ENCODE measurements around the gene NIPA2.
"Not testable (repeated sequence)": the region's sequence is repeated elsewhere in the genome, so short reads cannot be mapped to it uniquely, and the experiment has no call there.

Gene NIPA2

GRCh38 chr15:22838292-22839042 is at the start of gene NIPA2:
Gene NIPA2, plus strand, starts transcription at chr15:22838666. Its CDS starts 13,066 bp downstream, at chr15:22851732.
- peak; percentile 98 for DNase-seq

GRCh38 chr15:22794063-22794462 is 44.4 kb upstream of the NIPA2 start:
- no peak for DNase-seq

DNA sequence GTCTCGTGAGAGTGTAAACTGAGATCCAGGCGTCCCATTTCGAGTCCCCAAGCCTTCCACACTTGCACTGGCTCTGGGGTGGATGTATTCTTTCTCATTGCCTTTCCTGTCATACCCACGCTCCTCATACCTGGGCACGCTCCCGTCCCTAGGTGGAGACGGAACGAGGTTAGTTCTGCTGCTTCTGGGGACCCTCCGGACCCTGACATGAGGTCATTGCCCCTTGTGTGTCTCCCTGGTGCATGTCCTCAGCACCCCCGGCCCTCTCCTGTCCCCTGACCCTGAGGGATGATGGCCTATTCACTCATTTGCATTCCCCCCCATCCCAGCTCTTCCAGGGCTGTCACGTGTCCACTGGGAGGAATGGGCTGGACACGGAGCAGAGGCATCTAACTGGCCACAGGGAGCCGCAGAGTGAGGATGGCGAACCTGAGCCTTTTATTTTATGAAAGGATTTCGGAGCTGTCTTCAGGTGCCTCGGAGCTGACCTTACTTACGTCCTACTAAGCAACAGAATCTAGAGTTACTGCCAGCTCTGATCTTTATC is 43.8 kb upstream of the NIPA2 start:
- no peak for DNase-seq

- DNase-seq, result no peak
These were observed 43.0 kb upstream of the NIPA2 start for GRCh38 chr15:22795206-22796063.

GRCh38 chr15:22796079-22796478 is 42.4 kb upstream of the NIPA2 start:
- no peak for DNase-seq

DNA sequence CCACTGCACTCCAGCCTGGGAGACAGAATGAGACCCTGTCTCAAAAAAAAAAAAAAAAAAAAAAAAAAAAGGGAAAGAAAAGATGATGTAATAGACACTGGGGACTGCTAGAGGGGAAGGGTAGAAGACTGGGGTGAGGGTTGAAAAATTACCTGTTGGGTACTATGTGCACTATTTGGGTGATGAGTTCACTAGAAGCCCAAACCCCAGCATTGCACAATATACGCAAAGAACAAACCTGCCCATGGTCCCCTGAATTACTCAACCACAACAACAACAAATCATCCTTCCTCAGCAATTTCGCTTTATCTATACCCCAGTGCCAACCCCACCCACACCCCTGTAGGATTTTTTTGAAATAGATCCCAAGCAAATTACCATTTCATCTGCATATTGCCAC is 38.6 kb upstream of the NIPA2 start:
- no peak for DNase-seq

- not testable (repeated sequence) for DNase-seq
These were observed 35.5 kb upstream of the NIPA2 start for GRCh38 chr15:22803006-22803405.

DNA sequence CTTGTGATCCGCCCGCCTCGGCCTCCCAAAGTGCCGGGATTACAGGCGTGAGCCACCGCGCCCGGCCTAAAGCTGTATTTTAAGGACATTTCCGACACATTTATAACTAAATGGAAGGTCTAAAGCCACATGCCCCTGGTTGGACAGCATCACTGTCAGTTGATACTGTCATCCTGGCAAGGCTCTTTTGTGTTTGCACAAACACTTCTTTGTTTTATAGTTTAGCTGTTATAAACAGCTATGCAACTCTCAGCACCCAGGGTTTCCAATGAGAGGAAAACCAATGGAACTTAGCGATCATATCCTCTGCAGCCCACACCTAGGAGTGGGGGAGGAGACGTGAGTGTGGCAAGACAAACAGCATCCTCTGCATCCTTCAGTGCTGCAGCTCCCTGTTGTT is 32.3 kb upstream of the NIPA2 start:
- no peak for DNase-seq

- DNase-seq, result no peak
These were observed 31.8 kb upstream of the NIPA2 start for GRCh38 chr15:22806664-22807063.

GRCh38 chr15:22807831-22808230 is 30.6 kb upstream of the NIPA2 start:
- not testable (repeated sequence) for DNase-seq

DNA sequence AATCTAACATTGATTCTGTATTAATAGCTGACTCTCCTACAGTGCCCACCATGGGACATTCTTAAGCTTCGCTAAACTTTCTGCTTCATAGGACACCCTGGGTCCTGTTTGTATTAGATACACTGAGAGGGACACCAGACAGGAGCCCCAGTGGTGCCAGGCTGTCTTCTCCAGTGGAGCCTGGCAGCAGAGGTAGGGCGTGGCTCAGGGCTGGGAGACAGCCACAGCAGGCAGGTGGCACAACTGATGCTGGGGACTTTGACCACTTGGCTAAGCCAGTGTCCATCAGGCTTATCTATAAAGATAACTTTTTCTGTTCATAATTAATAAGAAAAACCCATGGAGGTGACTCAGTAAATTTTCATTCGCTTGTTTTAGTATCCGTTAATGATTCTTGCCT is 30.2 kb upstream of the NIPA2 start:
- DNase-seq, result no peak

GRCh38 chr15:22808761-22809280 is 29.6 kb upstream of the NIPA2 start:
- DNase-seq, result no peak

DNA sequence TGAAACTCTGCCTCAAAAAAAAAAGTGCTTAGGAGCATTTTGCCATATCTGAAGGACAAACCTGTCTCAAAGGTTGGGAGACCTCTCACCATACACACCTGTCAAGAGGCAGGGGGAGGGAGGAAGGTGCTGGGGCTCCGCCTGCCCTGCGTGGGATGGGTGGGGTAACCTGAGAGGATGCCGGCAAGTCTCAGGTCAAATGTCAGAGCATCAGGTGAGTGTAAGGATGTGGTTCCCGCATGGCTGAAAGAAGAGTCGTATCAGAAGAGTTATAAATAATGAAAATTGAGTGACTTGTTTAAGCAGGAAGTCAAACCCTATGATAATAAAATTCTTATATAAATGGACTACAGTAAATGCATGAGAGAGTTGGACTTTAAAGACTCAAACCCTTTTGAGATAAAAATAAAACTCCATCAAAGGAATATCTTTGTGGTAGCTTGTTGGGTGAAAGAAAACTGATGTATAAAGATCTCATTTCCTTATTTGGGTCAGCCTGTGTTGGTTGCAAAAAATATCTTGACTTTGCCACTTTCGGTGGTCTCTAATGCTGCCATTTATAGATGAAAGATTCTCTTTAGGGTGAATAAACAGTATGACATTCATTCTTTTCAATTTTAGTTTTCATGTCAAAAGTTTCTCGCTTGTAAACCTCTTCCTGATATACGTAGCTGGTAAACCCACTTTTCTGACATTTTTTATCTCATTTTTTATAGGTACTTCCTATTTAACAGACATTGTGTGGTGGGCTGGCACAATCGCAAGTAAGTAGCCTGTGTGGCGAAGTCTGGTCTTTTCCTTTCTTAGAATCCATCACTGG is 28.2 kb upstream of the NIPA2 start:
- DNase-seq, result no peak

DNA sequence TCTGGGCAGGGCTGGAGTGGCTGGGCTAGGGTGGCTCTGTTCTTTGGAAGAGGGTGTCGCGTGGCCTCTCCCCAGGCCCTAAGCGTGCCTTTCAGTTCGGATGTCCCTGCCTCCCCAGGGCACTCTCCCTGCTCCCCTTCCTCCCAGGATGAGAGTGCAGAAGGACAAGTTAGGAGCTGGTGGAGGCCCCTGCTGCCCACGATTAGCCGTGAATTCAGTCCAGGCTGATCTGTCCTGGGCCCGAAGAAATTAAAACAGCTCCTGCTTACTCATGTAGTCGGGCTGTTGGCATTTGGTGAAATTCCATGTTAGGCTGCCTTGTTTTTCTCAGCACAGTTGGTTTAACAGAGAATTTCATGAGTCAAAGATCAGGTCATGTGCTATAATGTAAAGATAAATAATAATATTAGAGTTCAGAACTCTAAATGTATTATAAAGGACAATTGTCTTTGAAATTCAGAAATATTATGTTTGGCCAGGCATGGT is 27.6 kb upstream of the NIPA2 start:
- DNase-seq, result no peak

- no peak for DNase-seq
These were observed 26.8 kb upstream of the NIPA2 start for GRCh38 chr15:22811640-22812039.

DNA sequence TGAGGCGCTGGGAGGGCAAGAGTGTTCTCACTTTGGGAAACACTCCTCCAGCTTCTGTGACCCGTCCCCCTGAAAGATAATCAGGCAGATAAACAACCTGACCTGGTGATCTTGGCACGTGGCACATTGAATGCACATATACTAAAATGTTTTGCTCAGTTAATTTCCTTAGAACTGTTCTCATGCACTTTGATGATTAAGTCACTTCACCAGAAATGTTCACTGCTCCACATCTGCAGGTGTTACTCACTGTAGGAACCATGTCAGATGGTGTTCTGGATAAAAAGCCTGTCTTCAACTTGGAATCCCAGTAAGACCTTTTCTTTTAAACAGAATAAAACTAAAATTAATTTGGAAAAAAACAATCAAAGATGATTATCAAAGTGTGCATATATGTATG is 24.6 kb upstream of the NIPA2 start:
- no peak for DNase-seq

GRCh38 chr15:22815766-22816165 is 22.7 kb upstream of the NIPA2 start:
- DNase-seq, result no peak

- DNase-seq, result no peak
These were observed 18.8 kb upstream of the NIPA2 start for GRCh38 chr15:22819651-22820050.

- no peak for DNase-seq
These were observed 14.9 kb upstream of the NIPA2 start for GRCh38 chr15:22823495-22824128.

GRCh38 chr15:22827125-22827524 is 11.3 kb upstream of the NIPA2 start:
- no peak for DNase-seq

DNA sequence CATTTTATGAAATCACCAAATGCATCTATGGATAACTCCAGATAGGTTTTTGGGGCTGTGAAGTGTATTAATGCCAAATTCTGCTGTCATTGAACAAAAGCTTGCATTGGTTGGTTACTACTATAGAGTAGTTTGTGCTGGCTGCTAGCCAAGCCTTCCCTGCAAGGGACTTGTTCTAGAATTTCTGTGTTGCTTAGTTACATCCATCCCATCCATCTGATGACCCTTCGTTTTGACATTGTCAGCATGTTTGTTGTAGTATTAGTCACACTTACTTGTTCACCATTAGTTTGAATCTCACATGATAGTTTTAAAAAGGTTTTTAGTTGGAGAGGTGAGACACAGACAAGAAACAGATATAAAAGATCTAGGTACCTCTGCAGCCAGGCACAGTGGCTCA is 7.0 kb upstream of the NIPA2 start:
- no peak for DNase-seq

Measured in CD4-positive, alpha-beta T cell treated with Interleukin-12 subunit alpha and Interleukin-12 subunit beta, for 1 hour (primary cell).